SK-MEL-5 (cell line): ENCODE data around the gene DNAJC6. TPM values are rescaled to one million over a fixed set of nuclear protein-coding genes. Genes with fewer than 3 reads are reported as not detected.
"Not testable (repeated sequence)": the region's sequence is repeated elsewhere in the genome, so short reads cannot be mapped to it uniquely, and the experiment has no call there.

ENCODE experiments used
- DNase-seq: peaks from one replicate; pipeline ENCODE4 v3.0.0-alpha.2; 2016; ENCODE audit warnings: low read depth, low spot score
- in situ Hi-C: cut with HindIII; loops from 2 replicates; pipeline ENCODE4 v1.10.0; 2016; ENCODE audit warnings: low sequenced_read_pairs, high pct_unique_total_duplicates, low pct_unique_long_range_greater_than_20kb
- total RNA-seq: library from RNA; depleted of rRNA; stranded (reverse); fragments of >200 nt; shearing (Covaris generic); gene quantifications from 2 replicates; pipeline ENCODE4 v1.2.3, GENCODE V29; 2014

The DNAJC6 gene
- total RNA-seq, 1 experiment from 2014 or later: 0.40 TPM

DNA sequence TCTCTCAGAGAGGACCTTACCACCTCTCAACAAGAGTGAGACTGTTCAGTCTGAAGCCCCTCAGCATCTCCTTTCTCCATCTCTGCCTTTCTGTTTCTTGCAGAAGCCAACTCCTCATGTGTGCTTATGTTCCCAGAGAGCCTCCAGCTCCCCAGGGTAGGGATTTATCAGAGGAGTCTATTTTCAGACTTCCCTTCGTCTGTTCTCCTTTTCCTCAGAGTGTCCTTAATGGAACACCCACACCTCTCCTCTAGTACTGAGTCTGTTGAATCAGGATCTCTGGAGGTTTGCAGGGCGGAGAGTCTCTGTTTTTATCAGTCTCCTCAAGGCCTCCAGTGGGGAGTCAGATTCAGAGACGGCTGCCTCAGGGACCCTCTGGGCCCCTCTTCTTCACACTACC lies 25.1 kb upstream of the DNAJC6 start:
- no peak for DNase-seq
- in situ Hi-C loops: no loop called here

DNA sequence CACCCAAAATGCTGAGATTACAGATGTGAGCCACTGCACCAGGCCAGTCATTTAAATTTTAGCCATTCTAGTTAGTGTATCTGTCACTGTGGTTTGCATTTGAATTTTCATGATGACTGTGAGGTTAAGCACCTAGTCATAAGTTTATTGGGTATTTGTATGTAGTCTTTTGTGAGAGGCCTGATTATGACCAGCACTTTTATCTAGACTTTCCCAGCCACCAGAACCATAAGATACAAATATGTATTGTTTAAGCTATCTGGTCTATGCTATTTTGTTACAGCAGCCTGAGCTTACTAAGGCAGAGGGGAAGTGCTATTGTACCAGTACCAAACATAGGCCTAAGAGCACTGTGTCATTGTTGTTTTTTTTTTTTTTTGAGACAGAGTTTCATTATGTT lies 19.9 kb upstream of the DNAJC6 start:
- no peak for DNase-seq
- in situ Hi-C loops: no loop called here

DNA sequence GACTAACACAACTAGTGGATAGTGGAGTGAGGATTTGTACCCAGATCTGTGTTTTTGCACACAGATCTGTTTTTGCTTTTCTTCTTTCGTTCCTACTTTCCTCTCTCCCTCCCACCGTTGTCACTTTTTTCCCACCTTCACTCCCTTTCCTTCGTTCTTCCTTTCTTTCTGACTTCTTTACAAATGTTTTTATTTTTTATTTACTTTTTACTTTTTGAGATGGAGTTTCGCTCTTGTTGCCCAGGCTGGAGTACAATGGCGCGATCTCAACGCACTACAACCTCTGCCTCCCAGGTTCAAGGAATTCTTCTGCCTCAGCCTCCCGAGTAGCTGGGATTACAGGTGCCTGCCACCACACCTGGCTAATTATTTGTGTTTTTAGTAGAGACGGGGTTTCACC lies 17.5 kb upstream of the DNAJC6 start:
- DNase-seq: not testable (repeated sequence)

GRCh38 chr1:65292861-65293593 lies 16.3 kb upstream of the DNAJC6 start:
- in situ Hi-C loops: no loop called here
- DNase-seq: no peak

More for the DNA sequence above, 17.5 kb upstream of the DNAJC6 start:
- in situ Hi-C loops: not testable (repeated sequence)

DNA sequence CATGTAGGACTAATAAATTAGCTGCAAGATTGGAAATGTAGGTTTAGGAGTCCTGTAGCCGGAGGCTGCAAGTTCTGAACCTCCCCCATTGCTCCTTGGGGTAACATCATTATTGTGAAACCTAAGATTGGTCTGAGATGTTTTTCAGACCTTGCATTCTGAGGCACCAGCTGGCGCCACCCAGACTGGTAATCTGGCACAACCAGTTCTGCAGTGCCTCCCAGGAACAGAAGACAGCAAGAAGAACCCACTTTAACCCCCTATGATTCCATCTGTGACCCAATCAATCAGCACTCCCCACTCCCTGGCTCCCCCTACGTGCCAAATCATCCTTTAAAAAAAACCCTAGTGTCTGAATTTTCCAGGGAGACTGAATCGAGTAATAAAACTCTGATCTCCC lies 11.6 kb upstream of the DNAJC6 start:
- in situ Hi-C loops: no loop called here

GRCh38 chr1:65299328-65299727 lies 10.0 kb upstream of the DNAJC6 start:
- in situ Hi-C loops: no loop called here
- no peak for DNase-seq

More for the DNA sequence above, 11.6 kb upstream of the DNAJC6 start:
- DNase-seq: no peak

GRCh38 chr1:65308781-65309303 lies 501 bp upstream of the DNAJC6 start:
- in situ Hi-C loops: no loop called here
- DNase-seq: no peak

DNA sequence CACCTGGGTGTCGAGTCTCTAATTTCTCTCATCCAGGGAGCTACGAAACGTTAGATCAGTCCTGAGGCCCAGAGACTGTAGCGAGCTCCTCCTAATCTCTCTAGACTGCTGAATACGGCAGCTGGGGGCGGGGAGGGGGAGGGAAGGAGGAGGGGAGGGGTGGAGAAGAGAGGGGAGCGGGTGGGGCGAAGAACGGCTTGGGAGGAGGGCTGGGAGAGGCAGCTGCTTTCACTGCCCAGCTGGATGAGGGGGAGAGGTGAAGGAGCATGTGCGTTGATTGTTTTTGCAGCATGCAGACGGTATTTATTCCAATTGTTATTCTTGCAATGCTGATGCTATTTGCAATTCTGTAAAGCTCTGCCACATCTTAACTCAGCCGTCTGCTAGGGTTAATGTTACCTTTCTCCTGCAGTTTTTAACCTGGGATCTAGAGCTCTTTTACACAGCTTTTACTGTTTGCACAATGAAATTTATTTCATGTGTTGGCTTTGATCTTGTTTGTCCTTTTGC lies 790 bp downstream of the DNAJC6 start:
- in situ Hi-C loops: no loop called here
- DNase-seq: no peak

DNA sequence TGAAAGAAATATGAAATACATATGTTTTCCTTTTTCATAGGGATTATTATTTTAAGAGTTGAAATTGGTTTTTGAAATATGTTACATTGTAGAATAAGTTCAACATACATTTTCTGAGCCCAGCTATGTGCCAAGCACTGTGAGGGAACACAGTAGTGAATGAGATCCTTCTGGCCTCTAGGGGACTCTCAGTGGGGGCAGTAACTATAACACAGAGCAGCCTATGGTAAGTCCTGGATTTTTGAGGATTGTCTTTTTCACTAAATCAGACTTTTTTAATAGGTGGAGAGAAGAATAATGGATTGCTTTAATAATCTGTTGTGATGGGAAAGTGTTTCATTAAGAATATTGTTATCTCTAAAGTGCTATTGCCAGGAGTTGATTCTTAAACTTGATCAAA lies 2.4 kb downstream of the DNAJC6 start:
- in situ Hi-C loops: no loop called here
- no peak for DNase-seq

DNA sequence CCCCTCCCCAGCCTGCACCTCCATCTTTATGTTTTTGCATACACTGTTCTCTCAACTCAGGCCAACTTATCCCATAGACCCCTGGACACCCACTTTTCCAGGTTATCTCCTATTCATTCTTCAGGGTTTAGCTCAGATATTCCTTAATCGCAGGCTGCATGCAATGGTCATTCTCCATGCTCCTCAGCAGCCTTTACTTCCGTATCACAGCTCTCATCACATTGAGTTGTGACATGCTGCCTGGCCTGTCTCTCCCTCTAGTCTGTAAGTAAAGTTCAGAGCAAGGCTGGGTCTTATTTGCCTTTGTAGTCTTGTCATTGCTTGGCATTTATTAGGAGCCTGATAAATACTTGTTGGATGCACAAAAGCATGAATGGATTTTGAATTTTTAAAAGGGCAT lies 6.9 kb downstream of the DNAJC6 start:
- in situ Hi-C loops: no loop called here
- DNase-seq: no peak

GRCh38 chr1:65317866-65318653 lies 8.7 kb downstream of the DNAJC6 start:
- DNase-seq: no peak
- in situ Hi-C loops: no loop called here

DNA sequence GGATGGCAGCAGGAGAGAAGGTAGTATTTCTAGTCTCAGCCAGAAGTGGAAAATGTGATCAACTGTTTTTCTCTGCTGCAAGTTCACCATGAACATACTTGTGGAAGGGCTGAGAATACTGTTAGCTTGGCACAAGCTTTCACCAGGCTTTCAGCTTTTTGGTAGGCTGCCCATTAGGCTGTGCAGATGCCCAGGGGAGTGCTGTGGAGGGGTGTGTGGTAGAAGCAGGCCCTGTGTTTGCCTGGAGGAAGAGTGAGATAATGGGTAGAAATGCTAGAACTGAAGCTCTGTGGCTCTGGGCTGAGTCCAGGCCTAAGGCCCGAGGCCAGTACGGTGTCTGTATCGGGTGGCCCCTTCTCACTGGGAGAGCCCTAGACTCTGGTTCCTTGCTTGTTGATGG lies 9.8 kb downstream of the DNAJC6 start:
- in situ Hi-C loops: no loop called here
- no peak for DNase-seq

DNA sequence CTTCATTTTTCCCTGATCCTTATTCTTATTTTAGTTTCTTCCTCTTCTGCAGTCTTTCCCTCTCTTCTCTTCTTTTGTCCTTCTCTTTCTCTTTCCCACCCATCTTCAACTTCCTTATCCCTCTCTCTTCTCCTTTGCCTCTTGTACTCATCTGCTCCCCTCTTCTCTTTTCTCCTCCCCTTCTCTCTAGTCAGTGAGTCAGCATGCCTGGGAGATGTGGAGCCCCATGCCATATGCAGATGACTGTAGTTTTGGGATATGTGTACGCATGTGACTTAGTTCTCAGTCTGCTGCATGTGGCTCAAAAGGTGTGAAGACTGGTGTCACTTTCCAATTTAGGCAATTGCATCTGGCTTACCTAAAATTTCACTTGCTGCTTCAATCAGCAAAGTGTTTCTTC lies 10.4 kb downstream of the DNAJC6 start:
- DNase-seq: no peak
- in situ Hi-C loops: no loop called here

GRCh38 chr1:65321879-65322278 lies 12.5 kb downstream of the DNAJC6 start:
- in situ Hi-C loops: no loop called here

GRCh38 chr1:65323246-65323645 lies 13.9 kb downstream of the DNAJC6 start:
- in situ Hi-C loops: no loop called here
- no peak for DNase-seq

More at GRCh38 chr1:65321879-65322278, 12.5 kb downstream of the DNAJC6 start:
- no peak for DNase-seq

GRCh38 chr1:65330021-65330420 lies 20.7 kb downstream of the DNAJC6 start:
- no peak for DNase-seq
- in situ Hi-C loops: no loop called here

- DNase-seq: peak; percentile 4
- in situ Hi-C loops: no loop called here
Measured at GRCh38 chr1:65330822-65331221, 21.5 kb downstream of the DNAJC6 start.

GRCh38 chr1:65332821-65333220 lies 23.5 kb downstream of the DNAJC6 start:
- in situ Hi-C loops: no loop called here

GRCh38 chr1:65334081-65334480 lies 24.7 kb downstream of the DNAJC6 start:
- in situ Hi-C loops: no loop called here
- no peak for DNase-seq

More at GRCh38 chr1:65332821-65333220, 23.5 kb downstream of the DNAJC6 start:
- DNase-seq: no peak
